GM21825 (cell line): ENCODE data around the gene NPTX2.
"Not testable (repeated sequence)": the region's sequence is repeated elsewhere in the genome, so short reads cannot be mapped to it uniquely, and the experiment has no call there.

Experiments used
- ATAC-seq: cut with Tn5 transposase; IDR thresholded peaks from one replicate; pipeline ENCODE4 v1.9.1; 2021; ENCODE audit warnings: mild to moderate bottlenecking, moderate library complexity; ENCODE audit not compliant: unreplicated experiment

Gene NPTX2, protein sequence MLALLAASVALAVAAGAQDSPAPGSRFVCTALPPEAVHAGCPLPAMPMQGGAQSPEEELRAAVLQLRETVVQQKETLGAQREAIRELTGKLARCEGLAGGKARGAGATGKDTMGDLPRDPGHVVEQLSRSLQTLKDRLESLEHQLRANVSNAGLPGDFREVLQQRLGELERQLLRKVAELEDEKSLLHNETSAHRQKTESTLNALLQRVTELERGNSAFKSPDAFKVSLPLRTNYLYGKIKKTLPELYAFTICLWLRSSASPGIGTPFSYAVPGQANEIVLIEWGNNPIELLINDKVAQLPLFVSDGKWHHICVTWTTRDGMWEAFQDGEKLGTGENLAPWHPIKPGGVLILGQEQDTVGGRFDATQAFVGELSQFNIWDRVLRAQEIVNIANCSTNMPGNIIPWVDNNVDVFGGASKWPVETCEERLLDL

GRCh38 chr7:98617051-98617959, at the start of gene NPTX2:
Gene NPTX2, plus strand, starts transcription at chr7:98617285. Its CDS starts 177 bp downstream, at chr7:98617462.
- ATAC-seq, result no peak

DNA sequence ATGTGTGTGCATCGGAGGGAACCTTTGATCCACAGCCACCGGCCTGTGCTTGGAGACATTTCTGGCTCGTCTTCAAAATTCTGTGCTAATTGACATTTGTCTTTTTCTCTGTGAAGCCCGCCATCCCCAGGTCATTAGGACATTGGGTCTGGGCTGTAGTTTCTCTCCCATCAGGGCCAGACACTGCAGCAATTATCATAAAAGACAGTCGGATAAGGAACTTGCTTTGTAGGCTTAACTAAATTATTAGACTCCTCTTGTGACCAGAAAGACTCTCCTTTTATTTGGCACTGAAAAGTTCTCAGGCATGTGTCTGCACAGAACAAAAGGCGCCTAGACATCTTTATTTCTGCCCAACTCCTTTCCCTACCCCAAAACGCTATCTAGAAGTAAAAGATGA, 49.1 kb upstream of the NPTX2 start:
- no peak for ATAC-seq

GRCh38 chr7:98568891-98569290, 48.2 kb upstream of the NPTX2 start:
- ATAC-seq, result no peak

DNA sequence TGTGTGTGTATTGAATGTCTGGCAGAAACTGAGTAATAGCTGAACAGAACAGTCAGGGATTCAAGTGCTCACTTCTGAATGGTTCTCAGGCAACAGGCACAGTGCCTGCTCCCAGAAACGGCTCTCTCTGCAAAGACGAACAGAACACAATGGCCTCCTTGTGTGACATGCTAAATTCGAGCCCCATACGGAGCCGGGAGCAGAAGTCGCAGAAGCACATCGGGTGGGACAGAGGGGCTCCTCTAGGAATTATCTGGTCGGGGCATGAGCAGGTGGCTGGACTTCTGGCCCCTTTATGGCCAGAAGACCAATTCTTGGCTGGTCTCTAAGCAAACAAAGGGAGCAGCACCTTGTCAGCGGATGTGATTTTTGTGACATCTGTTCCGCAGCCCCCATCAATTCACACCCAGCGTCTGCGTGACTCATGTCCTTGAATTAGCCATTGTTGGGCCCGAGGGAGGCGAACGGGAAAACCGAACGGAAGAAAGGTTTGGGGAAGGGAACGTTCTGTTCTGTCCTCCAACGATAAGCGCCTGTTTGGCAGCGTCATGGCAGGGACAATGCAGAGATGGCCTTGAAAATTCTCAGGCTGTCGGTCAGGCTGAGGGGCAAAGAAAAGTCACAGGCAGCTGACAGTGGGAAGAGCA, 47.3 kb upstream of the NPTX2 start:
- no peak for ATAC-seq

DNA sequence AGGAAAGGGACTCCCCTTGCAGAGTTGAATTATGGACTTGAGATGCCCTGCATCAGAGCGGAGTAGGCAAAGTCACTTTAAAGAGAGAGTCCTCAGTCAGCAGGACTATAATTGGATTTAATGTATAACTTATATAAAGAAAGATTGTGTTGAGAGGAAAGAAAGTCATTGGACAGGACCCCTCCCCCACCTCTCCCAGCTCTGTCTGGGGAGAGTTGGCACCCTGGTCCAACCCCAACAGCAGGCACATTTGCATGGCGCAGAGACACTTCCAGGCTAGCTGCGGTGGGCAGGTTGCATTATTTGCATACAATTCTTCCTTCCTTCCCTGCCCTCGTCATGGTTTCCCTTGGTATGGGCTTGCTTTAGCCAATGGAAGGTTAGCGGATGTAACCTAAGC, 46.1 kb upstream of the NPTX2 start:
- ATAC-seq, result no peak

GRCh38 chr7:98571986-98572385, 45.1 kb upstream of the NPTX2 start:
- ATAC-seq, result no peak

DNA sequence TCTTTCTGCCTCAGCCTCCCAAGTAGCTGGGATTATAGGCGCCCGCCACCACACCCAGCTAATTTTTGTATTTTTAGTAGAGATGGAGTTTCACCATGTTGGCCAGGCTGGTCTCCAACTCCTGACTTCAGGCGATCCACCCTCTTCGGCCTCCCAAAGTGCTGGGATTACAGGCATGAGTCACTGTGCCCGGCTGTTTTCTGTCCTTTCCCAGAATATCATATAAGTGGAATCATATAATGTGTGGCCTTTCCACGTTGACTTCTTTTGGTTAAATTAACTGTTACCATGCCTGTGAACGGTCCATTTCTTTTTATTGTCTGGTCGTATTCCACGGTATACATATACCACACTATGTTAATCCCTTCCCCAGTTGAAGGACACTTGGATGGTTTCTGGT, 44.4 kb upstream of the NPTX2 start:
- ATAC-seq, result not testable (repeated sequence)

DNA sequence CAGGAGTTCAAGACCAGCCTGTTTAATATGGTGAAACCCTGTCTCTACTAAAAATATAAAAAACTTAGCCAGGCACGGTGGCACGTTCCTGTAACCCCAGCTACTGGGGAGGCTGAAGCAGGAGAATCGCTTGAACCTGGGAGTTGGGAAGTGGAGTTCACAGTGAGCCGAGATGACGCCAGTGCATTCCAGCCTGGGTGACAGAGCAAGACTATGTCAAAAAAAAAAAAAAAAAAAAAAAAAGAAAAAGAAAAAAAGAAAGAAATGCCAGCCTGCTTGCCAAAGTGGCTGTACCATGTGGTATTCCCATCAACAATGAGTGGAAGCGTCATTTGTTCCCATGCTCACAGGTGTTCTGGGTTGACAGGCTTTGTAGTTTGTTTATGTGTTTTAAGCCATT, 43.3 kb upstream of the NPTX2 start:
- ATAC-seq, result no peak

DNA sequence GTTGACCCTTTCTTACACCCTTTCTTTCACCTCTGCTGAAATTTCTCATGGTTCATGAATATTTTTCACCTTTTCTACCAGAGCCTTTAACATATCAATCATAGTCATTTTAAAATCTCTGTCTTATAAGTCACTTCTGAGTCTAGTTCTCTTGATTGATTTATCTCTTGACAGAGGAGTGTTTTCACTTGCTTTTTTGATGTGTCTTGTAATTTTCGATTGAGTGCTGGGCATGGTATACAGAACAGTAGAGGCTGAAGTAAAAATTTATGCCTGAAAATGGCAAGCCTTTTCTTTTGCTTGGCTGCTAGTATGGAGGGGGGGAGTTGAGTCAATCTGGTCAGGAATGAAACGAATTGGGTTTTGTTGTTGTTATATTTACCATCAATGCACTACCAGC, 41.2 kb upstream of the NPTX2 start:
- ATAC-seq, result no peak

- ATAC-seq, result no peak
These were observed 32.3 kb upstream of the NPTX2 start for GRCh38 chr7:98584830-98585229.

DNA sequence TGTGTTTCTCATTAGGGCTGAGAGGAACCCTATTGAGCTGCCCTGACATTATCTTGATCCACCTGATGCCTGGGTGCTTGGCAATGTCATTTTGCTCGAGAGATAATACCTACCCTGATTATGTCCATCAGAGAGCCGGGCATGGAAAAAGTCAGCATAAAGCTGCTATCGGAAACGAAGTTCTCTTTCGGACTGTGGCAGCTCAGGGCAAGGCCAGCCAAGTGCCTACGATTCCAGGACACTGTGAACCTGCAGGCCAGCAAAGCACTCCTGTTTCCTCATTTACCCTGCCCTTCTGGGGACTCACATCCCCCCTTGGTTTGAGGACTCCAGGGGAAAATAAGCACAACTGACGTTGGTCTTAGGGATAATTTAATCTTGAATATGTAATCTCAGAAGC, 25.2 kb upstream of the NPTX2 start:
- no peak for ATAC-seq

DNA sequence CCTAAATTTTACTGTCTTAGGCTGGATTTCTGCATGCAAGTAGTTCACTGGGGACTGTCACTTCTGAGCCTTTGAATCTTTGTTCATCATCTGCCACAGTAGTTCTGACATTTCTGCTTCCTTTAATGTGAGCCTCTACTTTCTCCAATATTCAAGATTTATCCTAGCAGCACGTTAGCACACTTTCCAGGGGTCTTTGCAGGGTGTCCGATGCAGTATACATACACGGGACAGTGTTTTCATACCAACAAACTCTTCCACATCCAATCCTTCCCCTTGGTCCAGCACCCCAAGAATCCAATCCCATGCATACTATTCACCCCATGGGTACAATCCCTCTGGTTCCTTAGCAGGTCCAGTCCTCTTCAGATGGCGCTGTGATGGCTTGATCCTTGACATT, 22.7 kb upstream of the NPTX2 start:
- ATAC-seq, result no peak

DNA sequence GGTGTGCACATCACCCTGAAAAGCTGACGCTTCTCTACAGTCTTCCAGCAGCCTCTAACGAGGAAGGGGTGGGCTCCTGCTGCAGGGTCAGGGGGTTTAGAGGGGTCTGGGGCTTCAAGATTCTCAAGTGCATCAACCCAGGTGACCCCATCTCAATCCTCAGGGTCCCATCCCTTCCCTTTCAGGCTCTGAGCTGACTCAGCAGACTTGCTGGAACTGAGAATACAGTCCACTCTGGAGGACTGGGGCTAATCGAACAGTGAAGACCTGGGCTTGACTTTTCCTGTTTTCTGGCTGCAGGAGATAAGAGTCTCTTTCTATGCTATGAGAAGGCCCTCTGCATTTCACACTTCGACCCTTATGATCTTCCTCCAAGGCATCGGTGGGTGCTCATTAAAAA, 22.3 kb upstream of the NPTX2 start:
- ATAC-seq, result no peak

- ATAC-seq, result no peak
These were observed 18.1 kb upstream of the NPTX2 start for GRCh38 chr7:98598846-98599615.

DNA sequence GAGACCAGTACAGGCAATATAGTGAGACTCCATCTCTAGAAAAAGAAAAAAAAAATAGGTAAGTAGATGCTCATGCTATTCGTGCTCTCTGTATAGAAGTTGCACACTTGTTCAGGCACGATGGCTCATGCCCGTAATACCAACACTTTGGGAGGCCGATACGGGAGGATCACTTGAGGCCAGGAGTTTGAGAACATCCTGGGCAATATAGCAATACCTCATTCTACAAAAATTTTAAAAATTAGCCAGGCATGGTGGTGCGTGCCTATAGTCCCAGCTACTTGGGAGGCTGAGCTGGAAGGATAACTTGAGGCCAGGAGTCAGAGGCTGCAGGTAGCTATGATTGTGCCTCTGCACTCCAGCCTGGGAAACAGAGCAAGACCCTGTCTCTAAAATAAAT, 17.2 kb upstream of the NPTX2 start:
- no peak for ATAC-seq

- ATAC-seq, result no peak
These were observed 14.2 kb upstream of the NPTX2 start for GRCh38 chr7:98602755-98603398.

DNA sequence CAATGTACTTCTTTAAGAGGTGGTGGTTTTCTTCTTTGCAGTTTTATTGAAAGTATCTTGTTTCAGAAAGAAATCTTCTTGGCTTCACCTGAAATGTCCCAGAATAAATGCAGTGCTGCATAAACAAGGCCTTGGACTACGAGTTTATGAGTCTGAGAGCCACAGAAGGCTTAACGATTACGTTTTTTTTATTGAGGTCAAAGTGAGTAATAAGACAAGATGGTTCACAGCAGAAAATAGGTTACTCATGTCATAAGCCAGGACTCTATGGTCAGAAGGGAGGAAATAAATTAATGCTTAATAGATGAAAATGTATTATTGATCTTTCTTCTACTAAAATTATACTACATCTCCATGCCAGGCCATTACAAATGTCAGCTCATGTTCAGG, 13.7 kb upstream of the NPTX2 start:
- ATAC-seq, result no peak

DNA sequence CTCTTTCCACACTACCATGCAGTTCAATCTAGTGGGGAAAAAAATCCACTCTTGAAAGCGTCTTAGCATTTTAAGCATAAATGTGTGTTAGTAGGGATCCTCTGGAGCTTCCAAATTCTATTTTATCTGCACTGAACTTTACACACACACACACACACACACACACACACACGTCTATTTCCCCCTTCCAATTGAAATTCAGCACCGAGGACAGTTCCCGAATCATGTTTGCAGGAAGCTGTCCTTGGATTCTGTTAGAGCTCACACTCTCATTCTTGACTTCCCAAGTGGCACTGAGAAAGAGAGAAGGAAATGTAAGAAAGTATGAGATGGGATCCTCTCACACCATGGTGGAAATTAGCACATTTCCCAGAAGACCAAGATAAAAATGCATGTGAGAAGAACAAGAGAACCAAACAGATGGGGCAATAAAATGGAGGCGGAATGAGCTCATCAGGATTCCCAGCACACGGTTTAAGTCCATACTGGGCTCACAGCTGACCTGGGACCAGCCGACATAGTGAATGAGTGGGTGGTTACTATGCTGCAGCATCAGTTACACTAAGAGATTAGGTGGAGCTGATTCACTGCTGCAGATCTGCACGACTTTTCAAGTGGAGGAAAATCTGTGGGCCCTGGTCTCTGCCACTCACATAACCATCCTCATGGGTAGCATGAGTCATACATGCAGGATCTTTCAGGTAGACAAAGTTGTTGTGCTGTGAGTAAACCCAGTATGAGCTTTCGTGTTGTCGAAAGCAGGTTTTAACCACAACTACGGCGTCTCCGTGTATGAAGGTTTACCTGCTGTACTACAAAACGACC, 3.3 kb upstream of the NPTX2 start:
- ATAC-seq, result no peak

GRCh38 chr7:98616381-98617050, 569 bp upstream of the NPTX2 start:
- ATAC-seq, result no peak
